Kidney epithelial cell (primary cell): ENCODE results near the gene JMJD8. TPM values are rescaled to one million over a fixed set of nuclear protein-coding genes. Genes with fewer than 3 reads are reported as not detected.

Source experiments
- DNase-seq: peaks from one replicate; pipeline ENCODE4 v3.0.0-alpha.2; 2010; ENCODE audit warnings: low read depth
- H3K27me3 ChIP-seq: 2 replicates; pipeline ENCODE4 v1.6.0; 2011; ENCODE audit warnings: low read length; ENCODE audit not compliant: control insufficient read depth, insufficient read depth
- H3K36me3 ChIP-seq: 2 replicates; pipeline ENCODE4 v1.5.1; 2011; ENCODE audit warnings: low read length; ENCODE audit not compliant: control insufficient read depth, insufficient read depth
- H3K4me3 ChIP-seq: 2 replicates; pipeline ENCODE4 v1.5.1; 2011; ENCODE audit warnings: low read depth, mild to moderate bottlenecking, control low read depth, low read length
- CTCF ChIP-seq: IDR thresholded peaks from 2 replicates; pipeline ENCODE4 v1.5.1; 2011; ENCODE audit warnings: mild to moderate bottlenecking, moderate library complexity, low read length, control low read depth, inconsistent platforms; ENCODE audit not compliant: insufficient read depth, poor library complexity, severe bottlenecking
- total RNA-seq: library from RNA; depleted of rRNA; stranded (reverse); fragments of >200 nt; gene quantifications from 2 replicates; pipeline ENCODE4 v1.2.3, GENCODE V29; 2015

Gene JMJD8
- total RNA-seq, 1 donor from 2014 or later: 59.4 TPM

GRCh38 chr16:711084-711483, 26.9 kb upstream of the JMJD8 start:
- H3K4me3 ChIP-seq: no peak overlapping the region
- DNase-seq: no peak
- H3K27me3 ChIP-seq: peaks cover 53% of the 10 kb centered on the region
- TF ChIP-seq CTCF: no peak
- H3K36me3 ChIP-seq: no peaks in the 10 kb centered on the region

GRCh38 chr16:710500-711075, 26.5 kb upstream of the JMJD8 start:
- H3K27me3 ChIP-seq: peaks cover 56% of the 10 kb centered on the region
- no peak overlapping the region for H3K4me3 ChIP-seq
- H3K36me3 ChIP-seq: no peaks in the 10 kb centered on the region
- no peak for TF ChIP-seq CTCF
- DNase-seq: no peak

GRCh38 chr16:709566-710499, 25.7 kb upstream of the JMJD8 start:
- peaks cover 61% of the 10 kb centered on the region for H3K27me3 ChIP-seq
- no peaks in the 10 kb centered on the region for H3K36me3 ChIP-seq
- H3K4me3 ChIP-seq: no peak overlapping the region
- no peak for DNase-seq
- peak; percentile 11 for TF ChIP-seq CTCF

- no peak overlapping the region for H3K4me3 ChIP-seq
- H3K27me3 ChIP-seq: peaks cover 70% of the 10 kb centered on the region
- TF ChIP-seq CTCF: no peak
- no peaks in the 10 kb centered on the region for H3K36me3 ChIP-seq
- no peak for DNase-seq
Measured at GRCh38 chr16:708959-709358, 24.8 kb upstream of the JMJD8 start.

GRCh38 chr16:708019-708418, 23.9 kb upstream of the JMJD8 start:
- no peak overlapping the region for H3K4me3 ChIP-seq
- peaks cover 79% of the 10 kb centered on the region for H3K27me3 ChIP-seq
- DNase-seq: no peak
- H3K36me3 ChIP-seq: no peaks in the 10 kb centered on the region
- no peak for TF ChIP-seq CTCF
